DOHH2 (cell line): Measurements from ENCODE around the gene KANK4.

ENCODE experiments used
- H3F3A ChIP-seq: fragments of 200-600 bp; sonication (generic), shearing (Covaris generic); 2 replicates; pipeline ENCODE4 v1.6.0; 2016; ENCODE audit warnings: antibody characterized with exemption, mild to moderate bottlenecking; ENCODE audit not compliant: control insufficient read depth, insufficient read depth
- H3K27ac ChIP-seq: fragments of 200-600 bp; sonication (generic); 2 replicates; pipeline ENCODE4 v1.5.1; 2014; ENCODE audit warnings: low read depth, mild to moderate bottlenecking, low read length, moderate library complexity
- H3K27me3 ChIP-seq: fragments of 200-600 bp; sonication (generic); 2 replicates; pipeline ENCODE4 v1.6.1; 2014; ENCODE audit warnings: mild to moderate bottlenecking, low read length, mixed read lengths; ENCODE audit not compliant: control insufficient read depth
- H3K36me3 ChIP-seq: fragments of 200-600 bp; sonication (generic); 2 replicates; pipeline ENCODE4 v1.6.1; 2014; ENCODE audit warnings: mild to moderate bottlenecking, low read length, moderate library complexity, mixed read lengths; ENCODE audit not compliant: control insufficient read depth
- H3K4me1 ChIP-seq: fragments of 200-600 bp; sonication (generic); 2 replicates; pipeline ENCODE4 v1.6.1; 2014; ENCODE audit warnings: mild to moderate bottlenecking, low read length, mixed read lengths; ENCODE audit not compliant: control insufficient read depth
- H3K4me2 ChIP-seq: fragments of 200-600 bp; sonication (generic); 2 replicates; pipeline ENCODE4 v1.6.0; 2014; ENCODE audit warnings: mild to moderate bottlenecking, low read length, moderate library complexity
- H3K4me3 ChIP-seq: fragments of 200-600 bp; sonication (generic); 2 replicates; pipeline ENCODE4 v1.5.1; 2014; ENCODE audit warnings: mild to moderate bottlenecking, low read length, mixed read lengths
- H3K79me2 ChIP-seq: fragments of 200-600 bp; sonication (generic); 2 replicates; pipeline ENCODE4 v1.6.1; 2014; ENCODE audit warnings: mild to moderate bottlenecking, low read length, mixed read lengths; ENCODE audit not compliant: control insufficient read depth
- H3K9me2 ChIP-seq: fragments of 200-600 bp; sonication (generic); replicated peaks from 2 replicates; pipeline ENCODE4 v1.6.1; 2014; ENCODE audit warnings: mild to moderate bottlenecking, low read length, mixed read lengths; ENCODE audit not compliant: control insufficient read depth
- H3K9me3 ChIP-seq: fragments of 200-600 bp; sonication (generic); 2 replicates; pipeline ENCODE4 v1.6.1; 2014; ENCODE audit warnings: antibody characterized with exemption, low read length, mixed read lengths; ENCODE audit not compliant: control insufficient read depth, insufficient read depth
- H4K20me1 ChIP-seq: fragments of 200-600 bp; sonication (generic); 2 replicates; pipeline ENCODE4 v1.6.0; 2014; ENCODE audit warnings: low read depth, mild to moderate bottlenecking, antibody characterized with exemption, low read length, moderate library complexity; ENCODE audit not compliant: control insufficient read depth, insufficient read depth
- CTCF ChIP-seq: fragments of 200-600 bp; sonication (generic); IDR thresholded peaks from one replicate; pipeline ENCODE4 v1.5.1; 2014; ENCODE audit warnings: antibody characterized with exemption, mild to moderate bottlenecking, low read depth, low read length; ENCODE audit not compliant: poor library complexity, severe bottlenecking
- EZH2phosphoT487 ChIP-seq: fragments of 200-600 bp; sonication (generic); IDR thresholded peaks from 2 replicates; pipeline ENCODE4 v1.6.1; 2017; ENCODE audit warnings: borderline replicate concordance, mild to moderate bottlenecking, antibody characterized with exemption, low read length, moderate library complexity, mixed read lengths

Gene KANK4

GRCh38 chr1:62317021-62317768, 2.0 kb downstream of the KANK4 start:
- Histone ChIP-seq H3K79me2 (no peaks in the 10 kb centered on the region), H3K9me2 (no peaks in the 10 kb centered on the region), H3K9me3 (no peaks in the 10 kb centered on the region), H3K4me2 (no peak overlapping the region), H3K27ac (no peak overlapping the region), H3K4me1 (no peaks in the 10 kb centered on the region), H3K36me3 (no peaks in the 10 kb centered on the region), H4K20me1 (no peaks in the 10 kb centered on the region), H3K4me3 (no peak overlapping the region), H3F3A (no peaks in the 10 kb centered on the region), H3K27me3 (no peaks in the 10 kb centered on the region; the same call in 1 of the 2 replicates)
- TF ChIP-seq CTCF, result no peak
- TF ChIP-seq EZH2phosphoT487, result no peak

- Histone ChIP-seq H3K36me3 (no peaks in the 10 kb centered on the region), H3K4me1 (no peaks in the 10 kb centered on the region), H3K9me2 (no peaks in the 10 kb centered on the region), H3K79me2 (no peaks in the 10 kb centered on the region), H3K4me2 (no peak overlapping the region), H3K9me3 (no peaks in the 10 kb centered on the region), H4K20me1 (no peaks in the 10 kb centered on the region), H3K4me3 (no peak overlapping the region), H3F3A (no peaks in the 10 kb centered on the region), H3K27ac (no peak overlapping the region), H3K27me3 (no peaks in the 10 kb centered on the region; the same call in 1 of the 2 replicates)
- TF ChIP-seq EZH2phosphoT487 (no peak), CTCF (no peak)
Observed at GRCh38 chr1:62316135-62316534, 3.1 kb downstream of the KANK4 start.

GRCh38 chr1:62315387-62315786, 3.8 kb downstream of the KANK4 start:
- TF ChIP-seq CTCF, result no peak
- TF ChIP-seq EZH2phosphoT487, result no peak
- H3K27me3 ChIP-seq, result no peaks in the 10 kb centered on the region; the same call in 1 of the 2 replicates

More at GRCh38 chr1:62315387-62315786, 3.8 kb downstream of the KANK4 start:
- H3K4me2 ChIP-seq, result no peak overlapping the region
- no peaks in the 10 kb centered on the region for H3F3A ChIP-seq
- H3K9me3 ChIP-seq, result no peaks in the 10 kb centered on the region
- H3K79me2 ChIP-seq, result no peaks in the 10 kb centered on the region
- H3K36me3 ChIP-seq, result no peaks in the 10 kb centered on the region
- no peaks in the 10 kb centered on the region for H3K9me2 ChIP-seq
- no peaks in the 10 kb centered on the region for H4K20me1 ChIP-seq
- H3K4me3 ChIP-seq, result no peak overlapping the region
- no peaks in the 10 kb centered on the region for H3K4me1 ChIP-seq
- H3K27ac ChIP-seq, result no peak overlapping the region
